ENCODE data around the gene STK38. TPM values are rescaled to one million over a fixed set of nuclear protein-coding genes. Genes with fewer than 3 reads are reported as not detected.

STK38 gene
- total RNA-seq, 1 experiment from 2014 or later: 20.1 TPM

DNA sequence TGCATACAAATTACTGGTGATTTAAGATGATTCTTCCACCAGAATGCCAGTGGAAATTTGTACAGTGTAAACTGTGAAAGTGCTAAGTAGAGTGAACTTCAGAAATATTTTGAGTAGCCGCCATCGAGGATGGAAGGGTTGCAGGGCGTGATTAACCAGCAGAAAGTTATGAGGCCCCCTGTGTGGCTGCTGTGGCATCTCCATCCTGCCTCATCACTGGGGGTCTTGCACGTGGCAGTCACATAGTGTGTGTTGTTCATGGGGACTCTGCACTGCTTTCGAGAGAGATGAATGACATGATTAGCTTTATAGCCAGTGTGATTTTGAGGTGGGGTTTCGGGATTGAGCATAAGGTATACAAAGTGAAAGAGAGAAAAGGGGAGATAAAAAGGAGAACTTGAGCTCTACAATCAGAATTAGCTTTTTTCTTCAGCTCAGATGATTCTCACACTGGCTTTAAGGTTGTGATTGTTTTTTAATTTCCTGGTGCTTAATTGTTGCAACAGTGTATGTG lies 78.1 kb downstream of the STK38 start:
- Histone ChIP-seq H3K4me3 (replicated peaks in 1 of 2; ENCODE audit: low read depth in 1 of 2, low read length in 2 of 2) (no peak overlapping the region), H3K27ac (ENCODE audit: low read depth, low read length) (no peak overlapping the region), H3K4me2 (ENCODE audit: low read length) (no peak overlapping the region), H3K27me3 (ENCODE audit: insufficient read depth, low read length) (no peaks in the 10 kb centered on the region), H3K9me2 (ENCODE audit: insufficient read depth) (no peaks in the 10 kb centered on the region), H2AFZ (ENCODE audit: low read depth, low read length, poor library complexity, severe bottlenecking) (no peak overlapping the region), H3K4me1 (ENCODE audit: control insufficient read depth in 1 of 2, insufficient read depth in 2 of 2, low read length in 2 of 2) (no peaks in the 10 kb centered on the region), H3K9me3 (ENCODE audit: control insufficient read depth in 1 of 2, insufficient read depth in 1 of 2, low read depth in 1 of 2, low read length in 2 of 2) (no peaks in the 10 kb centered on the region), H3K79me2 (ENCODE audit: insufficient read depth, low read length) (peaks cover 65% of the 10 kb centered on the region), H3K36me3 (ENCODE audit: control insufficient read depth in 1 of 2, insufficient read depth in 2 of 2, low read length in 2 of 2) (peaks cover 4 to 7% of the 10 kb centered on the region in 2 experiments; a peak in 2 of 4 replicates), H3K9ac (ENCODE audit: low read length) (no peak overlapping the region), H4K20me1 (ENCODE audit: insufficient read depth) (no peaks in the 10 kb centered on the region; the same call in 1 of the 2 replicates)
- ChIA-PET RAD21 (ENCODE audit: low non-redundant PET in 1 of 2, low total read pairs in 2 of 2, uncharacterized antibody in 2 of 2, unreplicated experiment in 2 of 2) (interaction anchor here in 1 of 2 experiments (0.6 kb wide), 1 partner anchor 110 kb away, joined by 3 read pairs; no protein-coding TSS in a partner anchor), POLR2A (no interaction called here), CTCF (no interaction called here)
- DNase-seq (ENCODE audit: low read depth, low spot score) (no peak), ATAC-seq (no peak)
- intact Hi-C loops (cut with micrococcal nuclease): no loop called here
- TF ChIP-seq SRF (IDR thresholded peaks at IDR 0.05; ENCODE audit: low read depth) (no peak), EGR1 (IDR thresholded peaks at IDR 0.05; ENCODE audit: low read depth) (no peak), RAD21 (IDR thresholded peaks at IDR 0.05; ENCODE audit: low read depth) (no peak), CEBPB (IDR thresholded peaks at IDR 0.05; ENCODE audit: low read depth) (no peak), ZNF274 (IDR thresholded peaks at IDR 0.05; ENCODE audit: low read depth, low read length) (no peak)
- no TSS peak for BruUV-seq (replicated peaks)

DNA sequence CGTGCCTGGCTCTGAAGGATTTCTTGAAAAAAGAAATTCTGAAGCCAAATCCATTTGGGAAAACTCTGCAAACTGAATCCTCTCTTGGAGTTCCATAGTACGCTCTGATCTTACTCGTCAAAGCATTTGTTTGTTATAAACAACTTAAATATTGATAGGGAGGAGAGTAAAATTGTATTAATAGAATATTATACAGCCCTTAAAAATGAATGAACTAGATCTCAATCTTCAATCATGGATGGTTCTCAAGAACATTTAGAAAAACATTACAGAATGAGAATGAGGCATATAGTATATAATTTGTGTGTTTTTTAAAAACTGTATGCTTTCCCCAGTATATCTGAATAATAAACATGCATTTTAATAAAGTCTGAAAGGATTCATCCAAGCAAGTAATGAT lies 79.7 kb downstream of the STK38 start:
- intact Hi-C loops (cut with micrococcal nuclease): no loop called here
- no peak overlapping the region for H3K4me3 ChIP-seq (replicated peaks in 1 of 2; ENCODE audit: low read depth in 1 of 2, low read length in 2 of 2)
- ATAC-seq (no peak), DNase-seq (ENCODE audit: low read depth, low spot score) (no peak)
- H4K20me1 ChIP-seq (ENCODE audit: insufficient read depth): no peaks in the 10 kb centered on the region; the same call in 1 of the 2 replicates
- H2AFZ ChIP-seq (ENCODE audit: low read depth, low read length, poor library complexity, severe bottlenecking): no peak overlapping the region
- ChIA-PET RAD21 (ENCODE audit: low non-redundant PET in 1 of 2, low total read pairs in 2 of 2, uncharacterized antibody in 2 of 2, unreplicated experiment in 2 of 2) (no interaction called here), POLR2A (no interaction called here), CTCF (no interaction called here)
- H3K9me3 ChIP-seq (ENCODE audit: control insufficient read depth in 1 of 2, insufficient read depth in 1 of 2, low read depth in 1 of 2, low read length in 2 of 2): no peaks in the 10 kb centered on the region
- H3K79me2 ChIP-seq (ENCODE audit: insufficient read depth, low read length): peaks cover 81% of the 10 kb centered on the region
- H3K27me3 ChIP-seq (ENCODE audit: insufficient read depth, low read length): no peaks in the 10 kb centered on the region
- no peaks in the 10 kb centered on the region for H3K9me2 ChIP-seq (ENCODE audit: insufficient read depth)
- H3K27ac ChIP-seq (ENCODE audit: low read depth, low read length): no peak overlapping the region
- no peak overlapping the region for H3K4me2 ChIP-seq (ENCODE audit: low read length)
- no peak overlapping the region for H3K9ac ChIP-seq (ENCODE audit: low read length)
- no peaks in the 10 kb centered on the region for H3K4me1 ChIP-seq (ENCODE audit: control insufficient read depth in 1 of 2, insufficient read depth in 2 of 2, low read length in 2 of 2)
- peaks cover 2 to 7% of the 10 kb centered on the region in 2 experiments; a peak in 1 of 4 replicates for H3K36me3 ChIP-seq (ENCODE audit: control insufficient read depth in 1 of 2, insufficient read depth in 2 of 2, low read length in 2 of 2)
- no TSS peak for BruUV-seq (replicated peaks)
- TF ChIP-seq TCF7L2 (IDR thresholded peaks at IDR 0.05; ENCODE audit: borderline replicate concordance, extremely low read depth, insufficient read depth, insufficient read length) (no peak), FOSL1 (IDR thresholded peaks at IDR 0.05; ENCODE audit: low read depth) (no peak), YY1 (IDR thresholded peaks at IDR 0.05; ENCODE audit: extremely low read depth, insufficient replicate concordance, low read depth, low read length) (no peak), SRF (IDR thresholded peaks at IDR 0.05; ENCODE audit: low read depth) (no peak), RAD21 (IDR thresholded peaks at IDR 0.05; ENCODE audit: low read depth) (no peak), CEBPB (IDR thresholded peaks at IDR 0.05; ENCODE audit: low read depth) (no peak)
- TF ChIP-seq, protein P1, sequence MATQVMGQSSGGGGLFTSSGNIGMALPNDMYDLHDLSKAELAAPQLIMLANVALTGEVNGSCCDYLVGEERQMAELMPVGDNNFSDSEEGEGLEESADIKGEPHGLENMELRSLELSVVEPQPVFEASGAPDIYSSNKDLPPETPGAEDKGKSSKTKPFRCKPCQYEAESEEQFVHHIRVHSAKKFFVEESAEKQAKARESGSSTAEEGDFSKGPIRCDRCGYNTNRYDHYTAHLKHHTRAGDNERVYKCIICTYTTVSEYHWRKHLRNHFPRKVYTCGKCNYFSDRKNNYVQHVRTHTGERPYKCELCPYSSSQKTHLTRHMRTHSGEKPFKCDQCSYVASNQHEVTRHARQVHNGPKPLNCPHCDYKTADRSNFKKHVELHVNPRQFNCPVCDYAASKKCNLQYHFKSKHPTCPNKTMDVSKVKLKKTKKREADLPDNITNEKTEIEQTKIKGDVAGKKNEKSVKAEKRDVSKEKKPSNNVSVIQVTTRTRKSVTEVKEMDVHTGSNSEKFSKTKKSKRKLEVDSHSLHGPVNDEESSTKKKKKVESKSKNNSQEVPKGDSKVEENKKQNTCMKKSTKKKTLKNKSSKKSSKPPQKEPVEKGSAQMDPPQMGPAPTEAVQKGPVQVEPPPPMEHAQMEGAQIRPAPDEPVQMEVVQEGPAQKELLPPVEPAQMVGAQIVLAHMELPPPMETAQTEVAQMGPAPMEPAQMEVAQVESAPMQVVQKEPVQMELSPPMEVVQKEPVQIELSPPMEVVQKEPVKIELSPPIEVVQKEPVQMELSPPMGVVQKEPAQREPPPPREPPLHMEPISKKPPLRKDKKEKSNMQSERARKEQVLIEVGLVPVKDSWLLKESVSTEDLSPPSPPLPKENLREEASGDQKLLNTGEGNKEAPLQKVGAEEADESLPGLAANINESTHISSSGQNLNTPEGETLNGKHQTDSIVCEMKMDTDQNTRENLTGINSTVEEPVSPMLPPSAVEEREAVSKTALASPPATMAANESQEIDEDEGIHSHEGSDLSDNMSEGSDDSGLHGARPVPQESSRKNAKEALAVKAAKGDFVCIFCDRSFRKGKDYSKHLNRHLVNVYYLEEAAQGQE (IDR thresholded peaks at IDR 0.05; ENCODE audit: low read depth): no peak
- TF ChIP-seq, protein P2, sequence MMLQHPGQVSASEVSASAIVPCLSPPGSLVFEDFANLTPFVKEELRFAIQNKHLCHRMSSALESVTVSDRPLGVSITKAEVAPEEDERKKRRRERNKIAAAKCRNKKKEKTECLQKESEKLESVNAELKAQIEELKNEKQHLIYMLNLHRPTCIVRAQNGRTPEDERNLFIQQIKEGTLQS (IDR thresholded peaks at IDR 0.05): no peak
- TF ChIP-seq, protein P3, sequence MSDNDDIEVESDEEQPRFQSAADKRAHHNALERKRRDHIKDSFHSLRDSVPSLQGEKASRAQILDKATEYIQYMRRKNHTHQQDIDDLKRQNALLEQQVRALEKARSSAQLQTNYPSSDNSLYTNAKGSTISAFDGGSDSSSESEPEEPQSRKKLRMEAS (IDR thresholded peaks at IDR 0.05): no peak
- TF ChIP-seq, protein P4, sequence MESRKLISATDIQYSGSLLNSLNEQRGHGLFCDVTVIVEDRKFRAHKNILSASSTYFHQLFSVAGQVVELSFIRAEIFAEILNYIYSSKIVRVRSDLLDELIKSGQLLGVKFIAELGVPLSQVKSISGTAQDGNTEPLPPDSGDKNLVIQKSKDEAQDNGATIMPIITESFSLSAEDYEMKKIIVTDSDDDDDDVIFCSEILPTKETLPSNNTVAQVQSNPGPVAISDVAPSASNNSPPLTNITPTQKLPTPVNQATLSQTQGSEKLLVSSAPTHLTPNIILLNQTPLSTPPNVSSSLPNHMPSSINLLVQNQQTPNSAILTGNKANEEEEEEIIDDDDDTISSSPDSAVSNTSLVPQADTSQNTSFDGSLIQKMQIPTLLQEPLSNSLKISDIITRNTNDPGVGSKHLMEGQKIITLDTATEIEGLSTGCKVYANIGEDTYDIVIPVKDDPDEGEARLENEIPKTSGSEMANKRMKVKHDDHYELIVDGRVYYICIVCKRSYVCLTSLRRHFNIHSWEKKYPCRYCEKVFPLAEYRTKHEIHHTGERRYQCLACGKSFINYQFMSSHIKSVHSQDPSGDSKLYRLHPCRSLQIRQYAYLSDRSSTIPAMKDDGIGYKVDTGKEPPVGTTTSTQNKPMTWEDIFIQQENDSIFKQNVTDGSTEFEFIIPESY (IDR thresholded peaks at IDR 0.05; ENCODE audit: extremely low read depth, insufficient replicate concordance, low read length): no peak

Measured in HCT116 (cell line).